Omental fat pad (tissue), 4 donors: Measurements from ENCODE around the gene CEP131. TPM values are rescaled to one million over a fixed set of nuclear protein-coding genes. Genes with fewer than 3 reads are reported as not detected.

Experiments used
- ATAC-seq: fragments of 150-250 bp; one replicate; pipeline ENCODE4 v1.9.1; 2016; ENCODE audit warnings: mild to moderate bottlenecking, moderate library complexity; ENCODE audit not compliant: low FRiP score
- DNase-seq: peaks from one replicate; pipeline ENCODE4 v3.0.0-alpha.2; 2019; ENCODE audit warnings: low spot score
- total RNA-seq, 4 donors: library from RNA; depleted of rRNA; stranded (reverse); fragments of >200 nt; gene quantifications; one replicate each; pipeline ENCODE4 v1.1.0, GENCODE V29; 2016
- TF ChIP-seq, protein P1 (sequence below), 3 donors: fragments of 450-650 bp; IDR thresholded peaks; one replicate each; pipeline ENCODE4 v1.5.1; 2016 to 2017; ENCODE audit warnings: antibody characterized with exemption in 3 of 3, mild to moderate bottlenecking in 3 of 3, moderate library complexity in 2 of 3

The CEP131 gene
- total RNA-seq, 4 donors from 2014 or later = 3.0 to 11.5 (median 5.6) TPM

DNA sequence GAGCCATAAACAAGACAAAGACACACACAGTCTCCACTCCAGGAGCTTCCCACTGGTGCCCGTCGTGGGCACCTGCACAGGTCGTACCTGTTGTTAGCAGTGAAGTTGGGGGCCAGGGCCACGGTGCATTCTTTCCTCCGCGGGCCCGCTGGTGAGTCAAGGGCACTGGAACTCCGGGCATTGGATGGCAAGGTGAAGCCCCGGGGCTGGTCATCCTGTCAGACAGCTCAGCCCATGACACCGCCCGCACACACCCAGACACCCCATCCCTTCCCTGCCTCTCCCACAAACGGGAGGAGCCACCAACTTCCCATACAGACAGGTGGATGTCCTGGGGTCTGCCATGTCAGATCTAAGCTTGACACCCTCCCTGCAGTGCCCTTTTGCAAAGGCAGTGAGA lies 16.1 kb downstream of the CEP131 start:
- no peak for ATAC-seq
- no peak for DNase-seq
- TF ChIP-seq, protein P1, sequence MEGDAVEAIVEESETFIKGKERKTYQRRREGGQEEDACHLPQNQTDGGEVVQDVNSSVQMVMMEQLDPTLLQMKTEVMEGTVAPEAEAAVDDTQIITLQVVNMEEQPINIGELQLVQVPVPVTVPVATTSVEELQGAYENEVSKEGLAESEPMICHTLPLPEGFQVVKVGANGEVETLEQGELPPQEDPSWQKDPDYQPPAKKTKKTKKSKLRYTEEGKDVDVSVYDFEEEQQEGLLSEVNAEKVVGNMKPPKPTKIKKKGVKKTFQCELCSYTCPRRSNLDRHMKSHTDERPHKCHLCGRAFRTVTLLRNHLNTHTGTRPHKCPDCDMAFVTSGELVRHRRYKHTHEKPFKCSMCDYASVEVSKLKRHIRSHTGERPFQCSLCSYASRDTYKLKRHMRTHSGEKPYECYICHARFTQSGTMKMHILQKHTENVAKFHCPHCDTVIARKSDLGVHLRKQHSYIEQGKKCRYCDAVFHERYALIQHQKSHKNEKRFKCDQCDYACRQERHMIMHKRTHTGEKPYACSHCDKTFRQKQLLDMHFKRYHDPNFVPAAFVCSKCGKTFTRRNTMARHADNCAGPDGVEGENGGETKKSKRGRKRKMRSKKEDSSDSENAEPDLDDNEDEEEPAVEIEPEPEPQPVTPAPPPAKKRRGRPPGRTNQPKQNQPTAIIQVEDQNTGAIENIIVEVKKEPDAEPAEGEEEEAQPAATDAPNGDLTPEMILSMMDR (IDR thresholded peaks at IDR 0.05) = no peak

DNA sequence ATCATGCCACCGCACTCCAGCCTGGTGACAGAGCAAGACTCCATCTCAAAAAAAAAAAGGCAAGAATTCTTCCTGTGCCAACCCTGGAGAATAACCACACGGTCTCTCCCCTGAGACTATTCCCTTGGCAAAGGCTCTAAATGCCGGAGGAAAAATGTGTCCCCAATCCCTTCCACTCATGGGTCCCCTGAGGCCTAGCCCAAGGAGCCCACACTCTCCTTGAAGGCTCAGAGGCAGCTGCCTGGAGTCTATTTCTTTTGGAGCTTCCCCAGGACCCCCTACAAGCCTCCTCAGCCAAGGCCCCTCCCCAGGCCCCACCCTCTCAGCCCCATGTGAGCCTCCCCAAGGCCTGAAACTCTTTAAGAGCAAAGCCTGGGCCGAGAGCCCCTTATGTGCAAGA lies 16.6 kb downstream of the CEP131 start:
- no peak for ATAC-seq
- TF ChIP-seq, protein P1 (IDR thresholded peaks at IDR 0.05) = no peak
- no peak for DNase-seq

DNA sequence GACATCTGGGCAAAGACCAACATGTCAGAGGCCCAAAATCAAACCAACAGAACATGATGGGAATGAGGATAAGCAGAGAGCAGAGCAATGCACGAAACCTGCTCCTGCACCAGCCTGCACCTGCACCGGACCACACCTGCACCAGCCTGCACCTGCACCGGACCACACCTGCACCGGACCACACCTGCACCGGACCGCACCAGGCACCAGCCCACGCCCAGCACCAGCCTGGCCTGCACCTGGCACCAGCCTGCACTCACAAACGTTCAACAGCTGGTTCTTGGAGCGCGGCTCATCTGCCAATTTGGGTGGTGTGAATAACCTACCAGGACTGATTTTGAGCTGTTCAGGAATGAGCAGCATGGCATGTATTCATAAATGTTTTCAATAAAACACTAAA lies 18.2 kb downstream of the CEP131 start:
- TF ChIP-seq, protein P1 (IDR thresholded peaks at IDR 0.05) = no peak
- ATAC-seq (no peak), DNase-seq (no peak)

DNA sequence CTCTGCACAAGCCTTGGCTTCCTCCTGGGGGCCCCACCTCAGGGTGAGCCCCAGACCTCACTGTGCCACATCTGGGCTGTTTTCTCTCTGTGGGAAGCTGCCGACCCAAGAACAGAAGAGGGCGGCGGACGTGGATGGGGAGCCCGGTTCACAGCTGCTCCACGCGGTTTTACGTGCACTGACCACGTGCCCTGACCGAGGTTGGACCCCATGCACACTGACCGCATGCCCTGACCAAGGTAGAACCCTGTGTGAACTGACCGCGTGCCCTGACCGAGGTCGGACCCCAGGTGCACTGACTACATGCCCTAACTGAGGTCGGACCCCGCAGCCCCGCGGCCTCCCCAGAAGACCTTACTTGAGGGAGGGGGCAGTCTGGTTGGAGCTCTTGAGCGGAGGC lies 19.6 kb downstream of the CEP131 start:
- DNase-seq = no peak
- TF ChIP-seq, protein P1 (IDR thresholded peaks at IDR 0.05) = no peak
- no peak for ATAC-seq

DNA sequence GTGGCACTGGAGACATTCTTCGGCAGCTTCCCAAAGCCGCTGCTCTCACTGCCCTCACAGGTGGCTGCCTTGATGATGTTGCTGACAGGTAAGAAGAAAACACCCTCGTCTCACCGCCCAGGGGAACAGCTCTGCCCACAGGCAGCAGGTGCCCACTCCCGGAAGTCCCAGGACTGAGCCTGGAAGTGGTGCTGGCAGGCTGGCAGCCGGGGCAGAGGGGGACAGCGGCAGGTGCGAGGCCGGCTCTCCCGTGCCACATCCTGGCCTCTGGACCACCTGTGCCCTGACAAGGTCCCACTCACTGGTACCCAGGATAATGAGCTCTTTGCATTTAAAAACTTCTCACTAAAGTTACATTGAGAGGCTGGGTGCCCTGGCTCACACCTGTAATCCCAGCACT lies 20.4 kb downstream of the CEP131 start:
- ATAC-seq (no peak), DNase-seq (no peak)

DNA sequence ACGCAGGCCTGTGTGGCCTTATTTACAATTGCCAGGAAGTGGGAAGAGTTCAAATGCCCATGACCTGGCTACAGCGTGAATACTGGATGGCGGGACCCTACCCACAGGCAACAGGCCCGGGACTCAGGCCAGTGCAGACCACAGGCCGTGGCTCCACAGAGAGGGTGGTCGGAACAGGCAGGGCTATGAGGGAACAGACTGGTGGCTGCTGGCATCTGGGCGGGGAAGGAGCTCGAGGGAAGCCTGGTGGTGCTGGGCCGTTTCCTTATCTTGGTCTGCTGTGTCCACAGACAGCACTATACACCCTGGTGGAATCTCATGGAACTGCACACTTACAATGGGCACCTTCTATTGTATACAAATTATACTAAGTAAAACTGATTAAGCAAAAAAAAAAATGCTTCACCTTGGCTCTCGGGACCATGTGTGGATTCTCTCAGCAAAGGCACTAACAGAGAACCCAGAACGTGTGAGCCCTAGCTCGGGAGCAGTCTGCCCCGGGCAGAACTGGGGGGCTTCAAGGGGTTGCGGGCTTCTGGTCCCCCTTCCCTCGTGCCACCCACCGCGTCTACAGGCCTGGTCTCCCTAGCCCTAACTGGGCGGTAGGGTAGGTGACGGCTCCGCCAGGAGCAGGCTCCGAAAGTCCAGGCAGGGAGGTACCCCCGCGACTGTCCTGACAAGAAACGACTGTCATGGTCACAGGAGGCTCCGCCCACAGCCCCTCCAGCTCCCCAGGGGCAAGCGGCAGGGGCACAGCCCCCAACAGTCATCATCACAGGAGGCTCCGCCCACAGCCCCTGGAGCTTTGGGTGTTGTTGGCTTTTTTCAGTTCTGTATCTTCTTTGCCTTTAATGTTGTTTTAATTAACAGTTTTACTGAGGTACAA lies 21.8 kb downstream of the CEP131 start:
- DNase-seq = no peak
- TF ChIP-seq, protein P1 (IDR thresholded peaks at IDR 0.05) = peak in 1 of 3 donors; percentile 25
- no peak for ATAC-seq

More for the DNA sequence above, 20.4 kb downstream of the CEP131 start:
- TF ChIP-seq, protein P1 (IDR thresholded peaks at IDR 0.05) = no peak

DNA sequence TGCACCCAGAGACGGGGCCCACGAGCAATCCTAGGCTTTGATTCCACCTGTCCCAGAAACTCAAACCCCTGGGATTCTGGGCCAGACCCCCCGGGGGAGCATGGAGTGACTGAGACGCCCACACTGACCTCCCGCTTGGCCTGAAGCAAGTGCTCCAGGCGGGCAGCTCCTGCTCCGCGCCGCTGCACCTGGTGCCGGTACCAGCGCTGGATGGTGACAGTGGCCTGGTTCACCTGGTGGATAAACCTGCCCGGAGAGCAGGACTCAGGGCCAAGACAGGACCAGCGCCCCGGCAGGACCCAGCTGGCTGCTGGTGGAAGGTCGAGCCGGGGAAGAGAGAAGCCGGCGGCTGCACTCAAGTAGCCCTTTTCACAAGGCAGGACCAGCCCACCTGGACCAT lies 22.6 kb downstream of the CEP131 start:
- TF ChIP-seq, protein P1 (IDR thresholded peaks at IDR 0.05) = no peak
- ATAC-seq = no peak
- no peak for DNase-seq
